Hematopoietic multipotent progenitor cell treated with erythropoietin and hydrocortisone succinate and interleukin-3 and kit ligand, for 15 days (in vitro differentiated cells): Measurements from ENCODE around the gene NCKAP5.

Experiments used
- DNase-seq: peaks from one replicate; pipeline ENCODE4 v3.0.0-alpha.2; 2015; ENCODE audit warnings: low spot score

Gene NCKAP5

DNA sequence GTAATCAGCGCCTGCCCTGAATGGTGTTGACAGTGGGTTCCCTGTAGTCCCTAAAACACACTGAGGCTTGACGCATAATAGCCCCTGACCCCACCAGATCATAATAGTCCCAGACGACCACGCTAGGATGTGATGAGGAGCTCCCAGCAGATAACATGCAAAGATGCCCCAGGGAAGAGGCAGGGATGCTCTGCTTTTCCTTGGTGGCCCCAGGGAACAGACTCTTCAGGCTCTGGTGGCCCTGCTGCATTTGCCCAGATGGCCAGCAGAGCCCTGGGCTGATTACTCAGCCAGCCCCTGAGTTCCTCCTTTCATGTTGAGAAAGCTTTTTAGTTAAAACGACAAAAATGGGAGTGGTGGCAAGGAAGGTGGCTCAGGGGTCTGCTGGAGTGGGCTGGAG is 5.9 kb upstream of the NCKAP5 start:
- no peak for DNase-seq

- no peak for DNase-seq
Observed at GRCh38 chr2:133573491-133574162, 5.4 kb upstream of the NCKAP5 start.

- no peak for DNase-seq
Observed at GRCh38 chr2:133571249-133571648, 3.0 kb upstream of the NCKAP5 start.

- no peak for DNase-seq
Observed at GRCh38 chr2:133570542-133570941, 2.3 kb upstream of the NCKAP5 start.

DNA sequence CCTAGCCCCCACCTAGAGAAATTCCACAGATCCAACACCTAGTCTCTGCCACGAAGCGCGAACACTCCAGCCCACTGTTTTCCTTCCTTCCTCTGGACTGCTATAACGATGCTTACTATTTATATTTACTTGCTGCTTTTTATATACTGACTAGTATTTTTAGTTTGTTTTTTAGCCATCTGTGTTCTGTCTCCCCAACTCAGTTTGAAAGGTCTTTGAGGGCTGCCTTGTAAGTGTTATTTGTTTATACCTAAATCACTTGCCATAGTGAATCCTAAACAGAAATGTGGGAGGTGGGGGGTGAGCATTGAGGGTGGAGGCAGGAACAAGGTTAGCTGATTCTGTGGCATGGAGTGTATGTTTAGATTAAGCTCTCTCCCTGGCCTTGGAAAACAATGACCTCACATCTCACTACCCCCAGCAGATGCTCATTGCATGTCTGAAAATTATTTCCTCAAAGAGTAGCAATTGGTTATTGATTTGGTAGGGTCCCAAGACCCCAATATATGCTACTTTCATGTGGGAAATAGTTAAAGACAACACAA is 1.1 kb upstream of the NCKAP5 start:
- no peak for DNase-seq

GRCh38 chr2:133568598-133568997 is 335 bp upstream of the NCKAP5 start:
- DNase-seq, result no peak

- DNase-seq, result no peak
Observed at GRCh38 chr2:133562558-133562957, 5.7 kb downstream of the NCKAP5 start.

GRCh38 chr2:133561045-133561852 is 7.0 kb downstream of the NCKAP5 start:
- DNase-seq, result no peak

GRCh38 chr2:133557614-133558013 is 10.6 kb downstream of the NCKAP5 start:
- DNase-seq, result no peak

DNA sequence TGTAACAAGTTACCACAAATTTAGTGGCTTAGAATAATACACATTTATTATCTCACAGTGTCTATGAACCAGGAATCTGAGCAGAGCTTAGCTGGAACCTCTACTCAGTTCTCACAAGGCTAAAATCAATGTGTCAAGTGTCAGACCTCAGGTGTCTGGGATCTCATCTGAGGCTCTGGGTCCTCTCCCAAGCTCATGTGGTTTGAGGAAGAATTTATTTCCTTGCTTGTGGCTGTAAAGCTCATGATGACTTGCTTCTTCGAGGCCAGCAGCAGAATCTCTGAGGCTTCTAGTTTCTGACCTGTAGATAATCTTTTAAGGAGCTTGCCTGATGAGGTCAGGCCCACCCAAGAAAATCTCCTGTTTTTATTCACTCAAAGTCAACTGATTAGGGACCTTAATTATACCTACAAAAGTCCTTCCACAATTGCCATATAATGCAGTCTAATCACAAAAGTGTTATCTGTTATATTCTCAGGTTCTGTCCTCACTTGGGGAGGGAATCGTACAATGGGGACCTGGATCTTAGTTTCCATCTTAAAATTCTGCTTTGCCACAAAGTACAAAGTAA is 14.3 kb downstream of the NCKAP5 start:
- DNase-seq, result no peak

GRCh38 chr2:133553251-133553650 is 15.0 kb downstream of the NCKAP5 start:
- no peak for DNase-seq

GRCh38 chr2:133552821-133553220 is 15.4 kb downstream of the NCKAP5 start:
- no peak for DNase-seq

DNA sequence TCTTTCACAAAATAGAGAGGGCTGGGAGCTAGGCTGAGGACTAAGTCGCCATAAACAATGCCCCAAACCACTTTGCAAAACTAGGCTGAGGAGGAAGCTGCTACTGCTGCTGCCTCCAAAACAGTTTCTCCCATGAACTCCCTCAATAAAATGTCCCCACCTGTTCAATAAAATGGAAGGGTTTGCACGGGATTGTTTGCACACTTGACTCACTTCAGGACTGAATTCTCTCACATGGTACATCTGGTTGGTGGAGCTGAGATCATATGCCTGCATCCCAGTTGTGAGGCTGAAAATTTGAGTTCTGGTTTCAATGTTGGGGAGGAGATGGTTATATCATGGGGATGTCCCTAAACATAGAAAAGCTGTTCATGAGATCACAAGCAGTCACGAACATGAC is 26.5 kb downstream of the NCKAP5 start:
- no peak for DNase-seq

DNA sequence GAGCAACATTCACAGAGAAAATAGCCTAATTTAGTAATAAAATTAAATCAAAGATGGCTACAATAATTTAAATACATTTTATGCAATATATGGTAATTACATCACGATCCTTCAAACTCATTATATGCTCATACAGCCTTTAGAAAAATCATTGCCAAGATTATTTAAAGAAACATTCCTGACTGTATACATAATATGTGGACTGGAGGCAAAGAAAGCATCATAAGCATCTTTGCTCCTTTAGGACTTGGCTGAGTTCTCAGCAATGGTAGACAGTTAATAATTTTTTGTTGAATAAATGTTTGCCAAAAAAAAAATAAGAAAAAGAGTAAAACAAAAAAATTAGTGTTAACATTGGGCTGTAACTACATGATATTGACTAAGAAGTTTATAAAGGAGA is 26.9 kb downstream of the NCKAP5 start:
- no peak for DNase-seq

DNA sequence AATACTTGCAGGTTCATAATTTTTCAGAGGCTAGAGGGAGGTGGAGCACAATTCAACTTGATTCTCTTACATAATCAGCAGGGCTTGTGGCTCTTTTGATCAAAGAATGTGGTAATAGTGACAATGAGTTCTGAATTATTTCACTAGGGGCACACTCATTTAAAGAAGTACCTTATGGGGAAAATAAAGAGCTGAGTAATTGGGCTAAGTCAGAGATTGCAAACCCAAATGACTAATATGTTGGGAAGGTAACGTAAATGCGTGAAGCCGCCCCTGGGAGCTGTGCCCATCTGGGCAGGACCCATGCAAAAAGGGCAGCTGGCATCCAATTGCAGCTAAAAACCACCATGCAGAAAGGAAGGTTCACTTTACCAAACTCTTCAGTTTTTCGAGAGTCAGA is 35.3 kb downstream of the NCKAP5 start:
- no peak for DNase-seq

- DNase-seq, result no peak
Observed at GRCh38 chr2:133531382-133531781, 36.9 kb downstream of the NCKAP5 start.

DNA sequence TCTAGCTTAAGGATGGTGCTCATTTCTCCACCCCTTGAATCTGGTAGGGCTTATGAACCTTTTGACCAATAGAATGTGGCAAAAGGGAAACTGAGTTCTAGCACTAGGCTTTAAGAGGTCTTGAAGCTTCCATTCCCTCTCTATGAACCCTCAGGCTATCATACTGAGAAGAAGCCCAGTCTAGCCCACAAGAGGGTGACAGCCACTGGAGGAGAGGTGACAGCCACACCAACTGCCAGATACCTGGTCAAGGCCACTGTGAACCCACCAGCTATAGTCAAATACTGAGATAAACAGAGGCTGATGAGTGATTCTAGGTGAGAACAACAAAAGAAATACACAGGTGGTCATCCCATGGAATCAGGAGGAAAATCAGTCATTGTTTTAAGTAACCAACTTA is 37.6 kb downstream of the NCKAP5 start:
- no peak for DNase-seq

DNA sequence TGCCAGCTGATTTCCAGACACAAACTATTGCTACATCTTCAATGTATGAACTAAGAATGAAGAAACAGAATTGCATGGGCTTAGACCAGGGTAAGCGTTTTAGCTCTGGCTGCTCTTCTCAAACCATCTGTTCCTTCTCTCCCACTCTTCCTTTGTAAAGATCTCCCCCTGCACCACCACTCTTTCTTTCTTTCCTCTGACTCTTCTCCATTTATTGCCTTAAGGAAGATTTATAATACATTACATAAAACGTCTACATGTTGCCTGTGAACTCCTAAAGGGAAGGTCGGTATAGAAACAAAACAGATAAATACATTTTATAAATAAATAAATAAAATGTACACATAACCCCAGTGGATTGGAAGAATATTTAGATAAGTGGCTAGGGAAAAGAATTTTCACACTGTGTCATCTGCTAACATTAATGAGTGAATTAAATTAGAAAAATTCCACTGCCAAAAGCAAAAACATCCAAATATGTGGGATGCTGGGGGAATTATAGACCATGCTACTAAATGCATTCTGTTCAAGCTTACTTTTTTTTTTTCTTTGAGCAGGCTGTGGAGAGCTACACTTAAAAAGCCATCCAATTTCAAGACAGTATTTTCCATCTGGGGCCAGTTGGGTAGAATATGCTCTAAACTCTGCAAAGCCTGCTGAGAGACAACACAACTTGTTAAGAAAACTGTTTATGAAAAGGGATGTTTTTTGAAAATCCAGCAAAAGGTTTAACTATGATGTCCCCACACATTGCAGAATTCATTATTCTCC is 41.5 kb downstream of the NCKAP5 start:
- DNase-seq, result no peak

GRCh38 chr2:133525613-133526529 is 42.4 kb downstream of the NCKAP5 start:
- no peak for DNase-seq

- DNase-seq, result no peak
Observed at GRCh38 chr2:133525090-133525489, 43.2 kb downstream of the NCKAP5 start.

GRCh38 chr2:133523406-133523805 is 44.9 kb downstream of the NCKAP5 start:
- DNase-seq, result no peak
